RWPE2 (cell line): ENCODE measurements around the gene CCDC192.
A peak's percentile ranks its signal among the peaks of the same experiment; 100 is the strongest.

Source experiments
- ATAC-seq: fragments of 200-7000 bp; cut with Tn5 transposase; 3 replicates; pipeline ENCODE4 v1.9.1; 2021; ENCODE audit warnings: low read depth
- DNase-seq: peaks from one replicate; pipeline ENCODE4 v3.0.0-alpha.2; 2020; ENCODE audit warnings: low spot score
- H3K27ac ChIP-seq: fragments of 450-650 bp; 2 replicates; pipeline ENCODE4 v1.5.1; 2017; ENCODE audit warnings: mild to moderate bottlenecking; ENCODE audit not compliant: poor library complexity, severe bottlenecking
- H3K27me3 ChIP-seq: fragments of 250-450 bp; sonication (Bioruptor Pico); 2 replicates; pipeline ENCODE4 v1.5.1; 2021; ENCODE audit warnings: mild to moderate bottlenecking, moderate library complexity; ENCODE audit not compliant: insufficient read depth, poor library complexity, severe bottlenecking
- H3K36me3 ChIP-seq: fragments of 250-450 bp; sonication (Bioruptor Pico); 2 replicates; pipeline ENCODE4 v1.5.1; 2020; ENCODE audit warnings: low read depth, mild to moderate bottlenecking, moderate library complexity
- H3K4me1 ChIP-seq: fragments of 250-450 bp; sonication (Bioruptor Pico); 2 replicates; pipeline ENCODE4 v1.5.1; 2021; ENCODE audit warnings: mild to moderate bottlenecking, moderate library complexity; ENCODE audit not compliant: insufficient read depth, poor library complexity, severe bottlenecking
- H3K4me3 ChIP-seq: fragments of 250-450 bp; sonication (Bioruptor Pico); 2 replicates; pipeline ENCODE4 v1.5.1; 2021; ENCODE audit warnings: mild to moderate bottlenecking, moderate library complexity; ENCODE audit not compliant: severe bottlenecking
- H3K9me3 ChIP-seq: fragments of 250-450 bp; sonication (Bioruptor Pico); 2 replicates; pipeline ENCODE4 v1.5.1; 2021; ENCODE audit warnings: mild to moderate bottlenecking, moderate library complexity; ENCODE audit not compliant: severe bottlenecking
- CTCF ChIP-seq: fragments of 450-650 bp; IDR thresholded peaks from one replicate; pipeline ENCODE4 v1.5.1; 2017; ENCODE audit warnings: mild to moderate bottlenecking, moderate library complexity; ENCODE audit not compliant: poor library complexity, severe bottlenecking

CCDC192 gene

GRCh38 chr5:127928053-127928452 lies 224.9 kb downstream of the CCDC192 start:
- Histone ChIP-seq H3K27ac (no peak overlapping the region), H3K4me1 (peaks cover 10% of the 10 kb centered on the region), H3K9me3 (no peaks in the 10 kb centered on the region), H3K27me3 (no peaks in the 10 kb centered on the region), H3K36me3 (no peaks in the 10 kb centered on the region), H3K4me3 (no peak overlapping the region)
- DNase-seq (no peak), ATAC-seq (no peak)
- no peak for TF ChIP-seq CTCF

GRCh38 chr5:127930311-127930710 lies 227.1 kb downstream of the CCDC192 start:
- no peak overlapping the region for H3K27ac ChIP-seq
- H3K36me3 ChIP-seq: no peaks in the 10 kb centered on the region
- ATAC-seq: no peak
- H3K9me3 ChIP-seq: no peaks in the 10 kb centered on the region
- no peaks in the 10 kb centered on the region for H3K27me3 ChIP-seq
- DNase-seq: no peak
- H3K4me1 ChIP-seq: peaks cover 19% of the 10 kb centered on the region
- H3K4me3 ChIP-seq: no peak overlapping the region
- TF ChIP-seq CTCF: no peak

- Histone ChIP-seq H3K27ac (no peak overlapping the region), H3K36me3 (no peaks in the 10 kb centered on the region), H3K9me3 (no peaks in the 10 kb centered on the region), H3K27me3 (no peaks in the 10 kb centered on the region), H3K4me3 (no peak overlapping the region), H3K4me1 (peaks cover 20% of the 10 kb centered on the region)
- TF ChIP-seq CTCF: no peak
- DNase-seq (no peak), ATAC-seq (no peak)
Observed at GRCh38 chr5:127931396-127931795, 228.2 kb downstream of the CCDC192 start.

- no peak for ATAC-seq
- H3K27ac ChIP-seq: no peak overlapping the region
- no peak for TF ChIP-seq CTCF
- H3K36me3 ChIP-seq: no peaks in the 10 kb centered on the region
- no peaks in the 10 kb centered on the region for H3K9me3 ChIP-seq
- H3K27me3 ChIP-seq: no peaks in the 10 kb centered on the region
- no peak for DNase-seq
- peaks cover 20% of the 10 kb centered on the region for H3K4me1 ChIP-seq
- no peak overlapping the region for H3K4me3 ChIP-seq
Observed at GRCh38 chr5:127933348-127933747, 230.2 kb downstream of the CCDC192 start.

- H3K36me3 ChIP-seq: no peaks in the 10 kb centered on the region
- no peak overlapping the region for H3K4me3 ChIP-seq
- ATAC-seq: peak; percentile 94
- peaks cover 20% of the 10 kb centered on the region for H3K4me1 ChIP-seq
- peak overlapping the region; percentile 53 for H3K27ac ChIP-seq
- peak; percentile 84 for DNase-seq
- no peaks in the 10 kb centered on the region for H3K27me3 ChIP-seq
- no peaks in the 10 kb centered on the region for H3K9me3 ChIP-seq
- TF ChIP-seq CTCF: peak; percentile 71
Observed at GRCh38 chr5:127934791-127935256, 231.6 kb downstream of the CCDC192 start.
